Sigmoid colon (tissue), 4 donors: Measurements from ENCODE around the gene CFAP45.

Source experiments
- CTCF ChIP-seq, 4 experiments: fragments of 450-650 bp in 3 of 4; fragments of 200-600 bp in 1 of 4; IDR thresholded peaks; one replicate each; pipeline ENCODE4 v1.5.1; 2016 to 2019; ENCODE audit warnings: antibody characterized with exemption in 4 of 4, mild to moderate bottlenecking in 3 of 4, moderate library complexity in 2 of 4
- POLR2A ChIP-seq, 2 donors: fragments of 450-650 bp; IDR thresholded peaks; one replicate each; pipeline ENCODE4 v1.6.1; 2016; ENCODE audit warnings: antibody characterized with exemption in 2 of 2, mild to moderate bottlenecking in 2 of 2, moderate library complexity in 2 of 2
- POLR2AphosphoS5 ChIP-seq, 4 donors: sonication (generic); formaldehyde crosslinking; IDR thresholded peaks; one replicate each; pipeline ENCODE4 v1.6.1; 2017; ENCODE audit warnings: antibody characterized with exemption in 4 of 4

GRCh38 chr1:159896546-159896930 lies 3.4 kb downstream of the CFAP45 start:
- TF ChIP-seq CTCF (IDR thresholded peaks at IDR 0.05), result no peak
- TF ChIP-seq POLR2AphosphoS5 (IDR thresholded peaks at IDR 0.05), result no peak
- no peak for TF ChIP-seq POLR2A (IDR thresholded peaks at IDR 0.05)
